DOHH2 (cell line): Measurements from ENCODE around the gene IL16.

ENCODE experiments used
- H3F3A ChIP-seq: fragments of 200-600 bp; sonication (generic), shearing (Covaris generic); 2 replicates; pipeline ENCODE4 v1.6.0; 2016; ENCODE audit warnings: antibody characterized with exemption, mild to moderate bottlenecking; ENCODE audit not compliant: control insufficient read depth, insufficient read depth
- H3K27ac ChIP-seq: fragments of 200-600 bp; sonication (generic); 2 replicates; pipeline ENCODE4 v1.5.1; 2014; ENCODE audit warnings: low read depth, mild to moderate bottlenecking, low read length, moderate library complexity
- H3K27me3 ChIP-seq: fragments of 200-600 bp; sonication (generic); 2 replicates; pipeline ENCODE4 v1.6.1; 2014; ENCODE audit warnings: mild to moderate bottlenecking, low read length, mixed read lengths; ENCODE audit not compliant: control insufficient read depth
- H3K36me3 ChIP-seq: fragments of 200-600 bp; sonication (generic); 2 replicates; pipeline ENCODE4 v1.6.1; 2014; ENCODE audit warnings: mild to moderate bottlenecking, low read length, moderate library complexity, mixed read lengths; ENCODE audit not compliant: control insufficient read depth
- H3K4me1 ChIP-seq: fragments of 200-600 bp; sonication (generic); 2 replicates; pipeline ENCODE4 v1.6.1; 2014; ENCODE audit warnings: mild to moderate bottlenecking, low read length, mixed read lengths; ENCODE audit not compliant: control insufficient read depth
- H3K4me2 ChIP-seq: fragments of 200-600 bp; sonication (generic); 2 replicates; pipeline ENCODE4 v1.6.0; 2014; ENCODE audit warnings: mild to moderate bottlenecking, low read length, moderate library complexity
- H3K4me3 ChIP-seq: fragments of 200-600 bp; sonication (generic); 2 replicates; pipeline ENCODE4 v1.5.1; 2014; ENCODE audit warnings: mild to moderate bottlenecking, low read length, mixed read lengths
- H3K79me2 ChIP-seq: fragments of 200-600 bp; sonication (generic); 2 replicates; pipeline ENCODE4 v1.6.1; 2014; ENCODE audit warnings: mild to moderate bottlenecking, low read length, mixed read lengths; ENCODE audit not compliant: control insufficient read depth
- H3K9me2 ChIP-seq: fragments of 200-600 bp; sonication (generic); replicated peaks from 2 replicates; pipeline ENCODE4 v1.6.1; 2014; ENCODE audit warnings: mild to moderate bottlenecking, low read length, mixed read lengths; ENCODE audit not compliant: control insufficient read depth
- H3K9me3 ChIP-seq: fragments of 200-600 bp; sonication (generic); 2 replicates; pipeline ENCODE4 v1.6.1; 2014; ENCODE audit warnings: antibody characterized with exemption, low read length, mixed read lengths; ENCODE audit not compliant: control insufficient read depth, insufficient read depth
- H4K20me1 ChIP-seq: fragments of 200-600 bp; sonication (generic); 2 replicates; pipeline ENCODE4 v1.6.0; 2014; ENCODE audit warnings: low read depth, mild to moderate bottlenecking, antibody characterized with exemption, low read length, moderate library complexity; ENCODE audit not compliant: control insufficient read depth, insufficient read depth
- CTCF ChIP-seq: fragments of 200-600 bp; sonication (generic); IDR thresholded peaks from one replicate; pipeline ENCODE4 v1.5.1; 2014; ENCODE audit warnings: antibody characterized with exemption, mild to moderate bottlenecking, low read depth, low read length; ENCODE audit not compliant: poor library complexity, severe bottlenecking
- EZH2phosphoT487 ChIP-seq: fragments of 200-600 bp; sonication (generic); IDR thresholded peaks from 2 replicates; pipeline ENCODE4 v1.6.1; 2017; ENCODE audit warnings: borderline replicate concordance, mild to moderate bottlenecking, antibody characterized with exemption, low read length, moderate library complexity, mixed read lengths

The IL16 gene

GRCh38 chr15:81264072-81264857 lies 67.6 kb downstream of the IL16 start:
- Histone ChIP-seq H4K20me1 (no peaks in the 10 kb centered on the region), H3K4me3 (no peak overlapping the region), H3K79me2 (no peaks in the 10 kb centered on the region), H3K27ac (no peak overlapping the region), H3K9me2 (no peaks in the 10 kb centered on the region), H3K4me1 (peaks cover 16% of the 10 kb centered on the region), H3K4me2 (no peak overlapping the region), H3F3A (no peaks in the 10 kb centered on the region), H3K36me3 (no peaks in the 10 kb centered on the region), H3K9me3 (no peaks in the 10 kb centered on the region), H3K27me3 (peaks cover 4% of the 10 kb centered on the region)
- TF ChIP-seq EZH2phosphoT487: no peak
- no peak for TF ChIP-seq CTCF

GRCh38 chr15:81265256-81265943 lies 68.7 kb downstream of the IL16 start:
- no peak for TF ChIP-seq EZH2phosphoT487
- no peak for TF ChIP-seq CTCF
- Histone ChIP-seq H3K9me2 (no peaks in the 10 kb centered on the region), H3K27me3 (no peaks in the 10 kb centered on the region; the same call in 1 of the 2 replicates), H3K79me2 (no peaks in the 10 kb centered on the region), H3K9me3 (no peaks in the 10 kb centered on the region), H3K4me1 (peaks cover 16% of the 10 kb centered on the region), H4K20me1 (no peaks in the 10 kb centered on the region), H3K4me3 (peak overlapping the region; percentile 62), H3F3A (no peaks in the 10 kb centered on the region), H3K27ac (no peak overlapping the region), H3K36me3 (no peaks in the 10 kb centered on the region), H3K4me2 (peak overlapping the region; percentile 75)

GRCh38 chr15:81265944-81266775 lies 69.5 kb downstream of the IL16 start:
- TF ChIP-seq CTCF (peak; percentile 87), EZH2phosphoT487 (no peak)
- Histone ChIP-seq H3K9me3 (no peaks in the 10 kb centered on the region), H3K9me2 (no peaks in the 10 kb centered on the region), H3K79me2 (no peaks in the 10 kb centered on the region), H3K36me3 (no peaks in the 10 kb centered on the region), H4K20me1 (no peaks in the 10 kb centered on the region), H3K4me3 (peak overlapping the region; percentile 62), H3K27ac (no peak overlapping the region), H3K27me3 (no peaks in the 10 kb centered on the region; the same call in 1 of the 2 replicates), H3K4me2 (peak overlapping the region; percentile 75), H3F3A (no peaks in the 10 kb centered on the region), H3K4me1 (peaks cover 16% of the 10 kb centered on the region)
